Endothelial cell of umbilical vein (primary cell): ENCODE measurements around the gene FAM43A. TPM values are rescaled to one million over a fixed set of nuclear protein-coding genes. Genes with fewer than 3 reads are reported as not detected.

Experiments used
- BruUV-seq: library from RNA; stranded (reverse); fragments of 400-500 nt; replicated peaks from 2 replicates; lab custom pipeline; 2021; lab: Mats Ljungman, UMichigan
- CTCF ChIA-PET: fragments of 300-600, 350-600 bp; sonication (Branson Sonifier 250); formaldehyde crosslinking; loops from one replicate; lab custom pipeline; 2021; ENCODE audit warnings: antibody characterized with exemption, inconsistent platforms; lab: Charles Lee
- POLR2A ChIA-PET: fragments of 300-600, 350-600 bp; sonication (Branson Sonifier 250); formaldehyde crosslinking; loops from one replicate; lab custom pipeline; 2021; ENCODE audit warnings: antibody characterized with exemption, inconsistent platforms; lab: Charles Lee
- DNase-seq: peaks from one replicate; pipeline ENCODE4 v3.0.0-alpha.2; 2011; ENCODE audit warnings: low read depth, low spot score
- FAIRE-seq: peaks from 2 replicates; lab custom pipeline; 2011; peaks lifted over from hg19 to GRCh38; lab: Jason Lieb, UNC
- H2AFZ ChIP-seq: 2 replicates; pipeline ENCODE4 v1.6.0; 2012; ENCODE audit warnings: low read depth, low read length, control low read depth, inconsistent platforms
- H3K27ac ChIP-seq: 2 replicates; pipeline ENCODE4 v1.5.1; 2011; ENCODE audit warnings: low read depth, mild to moderate bottlenecking, control low read depth, low read length, moderate library complexity; ENCODE audit not compliant: insufficient read depth
- H3K27me3 ChIP-seq, 2 experiments: 2 replicates each; pipeline versions ENCODE4 v1.6.0 to v1.6.1; 2011; ENCODE audit warnings: low read length in 2 of 2, mixed read lengths in 1 of 2; ENCODE audit not compliant: control insufficient read depth in 2 of 2, insufficient read depth in 2 of 2
- H3K36me3 ChIP-seq, 2 experiments: 2 replicates in 1 of 2; 3 replicates in 1 of 2; pipeline ENCODE4 v1.5.1; 2011; ENCODE audit warnings: low read length in 2 of 2, mild to moderate bottlenecking in 1 of 2, moderate library complexity in 1 of 2; ENCODE audit not compliant: control insufficient read depth in 2 of 2, insufficient read depth in 2 of 2; ENCODE audit errors: extremely low read depth in 1 of 2
- H3K4me1 ChIP-seq: 3 replicates; pipeline ENCODE4 v1.5.1; 2011; ENCODE audit warnings: mild to moderate bottlenecking, low read length; ENCODE audit not compliant: control insufficient read depth, insufficient read depth; ENCODE audit errors: extremely low read depth
- H3K4me2 ChIP-seq: 2 replicates; pipeline ENCODE4 v1.6.1; 2011; ENCODE audit warnings: low read length, control low read depth, mixed read lengths; ENCODE audit not compliant: insufficient read depth
- H3K4me3 ChIP-seq, 3 experiments: fragments of 200-600 bp in 1 of 3; sonication (generic), shearing (Covaris generic) in 1 of 3; replicated peaks in 1 of 3; 2 replicates each; pipeline ENCODE4 v1.5.1; 2011 to 2016; ENCODE audit warnings: control low read depth in 3 of 3, low read length in 3 of 3, mild to moderate bottlenecking in 2 of 3, inconsistent platforms in 1 of 3, low read depth in 1 of 3, moderate library complexity in 1 of 3; ENCODE audit not compliant: insufficient read depth in 1 of 3
- H3K79me2 ChIP-seq: 2 replicates; pipeline ENCODE4 v1.6.0; 2012; ENCODE audit warnings: low read length, inconsistent platforms; ENCODE audit not compliant: control insufficient read depth, insufficient read depth
- H3K9ac ChIP-seq: replicated peaks from 2 replicates; pipeline ENCODE3; 2011; ENCODE audit warnings: low read length, control low read depth; ENCODE audit not compliant: insufficient read depth; ENCODE audit errors: extremely low read depth
- H3K9me1 ChIP-seq: replicated peaks from 3 replicates; pipeline ENCODE4 v1.6.0; 2011; ENCODE audit warnings: mild to moderate bottlenecking, low read length; ENCODE audit not compliant: control insufficient read depth, insufficient read depth; ENCODE audit errors: extremely low read depth
- H3K9me3 ChIP-seq: replicated peaks from 2 replicates; pipeline ENCODE4 v1.5.1; 2012; ENCODE audit warnings: low read length, inconsistent platforms; ENCODE audit not compliant: control insufficient read depth, insufficient read depth
- H4K20me1 ChIP-seq: replicated peaks from 2 replicates; pipeline ENCODE3; 2011; ENCODE audit warnings: mild to moderate bottlenecking, low read length; ENCODE audit not compliant: control insufficient read depth, insufficient read depth; ENCODE audit errors: extremely low read depth
- EZH2 ChIP-seq: IDR thresholded peaks from 2 replicates; pipeline ENCODE4 v1.6.1; 2012; ENCODE audit warnings: borderline replicate concordance, low read depth, mild to moderate bottlenecking, moderate library complexity, low read length, inconsistent platforms; ENCODE audit not compliant: severe bottlenecking
- FOS ChIP-seq: IDR thresholded peaks from 2 replicates; pipeline ENCODE4 v1.6.1; 2011; ENCODE audit warnings: mild to moderate bottlenecking, low read length, moderate library complexity, borderline replicate concordance; ENCODE audit not compliant: insufficient read depth
- GATA2 ChIP-seq: IDR thresholded peaks from 2 replicates; pipeline ENCODE4 v1.7.0; 2011; ENCODE audit warnings: low read depth, mild to moderate bottlenecking, moderate library complexity, mixed read lengths, low read length; ENCODE audit not compliant: insufficient read length, insufficient read depth
- JUN ChIP-seq: IDR thresholded peaks from 2 replicates; pipeline ENCODE4 v1.6.1; 2011; ENCODE audit warnings: borderline replicate concordance, low read depth; ENCODE audit not compliant: insufficient read length, insufficient read depth
- MYC ChIP-seq: IDR thresholded peaks from one replicate; pipeline ENCODE4 v1.6.1; 2011; ENCODE audit warnings: mild to moderate bottlenecking, low read depth, low read length
- POLR2A ChIP-seq: IDR thresholded peaks from 2 replicates; pipeline ENCODE4 v1.6.1; 2012; ENCODE audit warnings: low read depth, mild to moderate bottlenecking, control low read depth, low read length
- POLR2AphosphoS5 ChIP-seq: IDR thresholded peaks from 2 replicates; pipeline ENCODE4 v1.6.1; 2012; ENCODE audit warnings: low read depth, mild to moderate bottlenecking, control low read depth, low read length, moderate library complexity; ENCODE audit not compliant: insufficient read depth
- dilution Hi-C: fragments of 300-500 bp; cut with MboI; formaldehyde crosslinking; loops from one replicate; pipeline ENCODE4 v1.15.0; 2019; ENCODE audit warnings: low sequenced_read_pairs; ENCODE audit not compliant: extremely low pct_ligation_motif_present
- intact Hi-C: fragments of 100-400 bp; cut with micrococcal nuclease; formaldehyde crosslinking; loops from one replicate; pipeline ENCODE4 v1.10.0; 2022
- polyA plus RNA-seq, 4 experiments: library from polyadenylated mRNA; depleted of rRNA in 3 of 4; stranded (reverse) in 3 of 4; unstranded in 1 of 4; fragments of >200 nt; gene quantifications; 2 replicates each; pipeline versions ENCODE4 v1.2.1 to v1.2.3, GENCODE V29; 2011 to 2012; ENCODE audit warnings: missing spikeins in 1 of 4
- total RNA-seq: library from RNA; stranded (reverse); gene quantifications from 2 replicates; pipeline ENCODE4 v1.2.3, GENCODE V29; 2021
- TF ChIP-seq, protein P1 (sequence below), 2 donors: IDR thresholded peaks; 1 replicate in 1 of 2; 2 replicates in 1 of 2; pipeline ENCODE4 v1.5.1; 2011; ENCODE audit warnings: low read length in 2 of 2, mild to moderate bottlenecking in 2 of 2, moderate library complexity in 2 of 2, control low read depth in 1 of 2, inconsistent platforms in 1 of 2, low read depth in 1 of 2; ENCODE audit not compliant: insufficient read depth in 1 of 2; ENCODE audit errors: extremely low read depth in 1 of 2
- TF ChIP-seq, protein P2 (sequence below): IDR thresholded peaks from 2 replicates; pipeline ENCODE4 v1.6.1; 2011; ENCODE audit not compliant: insufficient read depth, insufficient read length

The FAM43A gene
- total and polyA plus RNA-seq, 2 donors (not counting 3 experiments of a cell fraction or from before 2014, with no cell fraction given) = 244 to 307 TPM

DNA sequence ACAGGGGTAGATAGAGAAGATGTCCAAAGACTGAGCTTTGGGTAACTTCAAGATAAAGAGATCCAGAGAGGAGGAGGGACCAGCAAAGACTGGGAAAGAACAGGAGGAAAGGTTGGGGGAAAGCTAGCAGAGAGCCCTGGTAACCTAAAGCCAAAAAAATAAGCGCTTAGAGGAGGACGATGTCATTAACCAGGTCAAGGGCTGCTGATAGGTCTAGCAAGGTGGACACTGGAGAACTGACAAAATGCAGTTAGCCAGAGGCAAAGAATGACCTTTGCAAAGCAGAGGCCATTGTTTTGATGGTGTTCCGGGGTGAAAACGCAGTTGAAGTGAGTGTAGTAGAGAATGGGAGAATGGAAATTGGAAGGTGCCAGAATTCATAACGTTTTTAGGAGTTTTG lies 39.7 kb downstream of the FAM43A start:
- H3K27me3 ChIP-seq = no peaks in the 10 kb centered on the region
- no peak for FAIRE-seq
- no peaks in the 10 kb centered on the region for H3K79me2 ChIP-seq
- H3K27ac ChIP-seq = no peak overlapping the region
- H3K4me2 ChIP-seq = no peak overlapping the region
- no peaks in the 10 kb centered on the region for H3K36me3 ChIP-seq
- dilution Hi-C loops (no loop called here), intact Hi-C loops (no loop called here)
- no peaks in the 10 kb centered on the region for H3K9me1 ChIP-seq
- no peaks in the 10 kb centered on the region for H4K20me1 ChIP-seq
- TF ChIP-seq MYC = no peak
- TF ChIP-seq, protein P1, sequence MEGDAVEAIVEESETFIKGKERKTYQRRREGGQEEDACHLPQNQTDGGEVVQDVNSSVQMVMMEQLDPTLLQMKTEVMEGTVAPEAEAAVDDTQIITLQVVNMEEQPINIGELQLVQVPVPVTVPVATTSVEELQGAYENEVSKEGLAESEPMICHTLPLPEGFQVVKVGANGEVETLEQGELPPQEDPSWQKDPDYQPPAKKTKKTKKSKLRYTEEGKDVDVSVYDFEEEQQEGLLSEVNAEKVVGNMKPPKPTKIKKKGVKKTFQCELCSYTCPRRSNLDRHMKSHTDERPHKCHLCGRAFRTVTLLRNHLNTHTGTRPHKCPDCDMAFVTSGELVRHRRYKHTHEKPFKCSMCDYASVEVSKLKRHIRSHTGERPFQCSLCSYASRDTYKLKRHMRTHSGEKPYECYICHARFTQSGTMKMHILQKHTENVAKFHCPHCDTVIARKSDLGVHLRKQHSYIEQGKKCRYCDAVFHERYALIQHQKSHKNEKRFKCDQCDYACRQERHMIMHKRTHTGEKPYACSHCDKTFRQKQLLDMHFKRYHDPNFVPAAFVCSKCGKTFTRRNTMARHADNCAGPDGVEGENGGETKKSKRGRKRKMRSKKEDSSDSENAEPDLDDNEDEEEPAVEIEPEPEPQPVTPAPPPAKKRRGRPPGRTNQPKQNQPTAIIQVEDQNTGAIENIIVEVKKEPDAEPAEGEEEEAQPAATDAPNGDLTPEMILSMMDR (IDR thresholded peaks at IDR 0.05; ENCODE audit: extremely low read depth in 1 of 2, insufficient read depth in 1 of 2, low read depth in 1 of 2, low read length in 2 of 2) = no peak
- no peak for TF ChIP-seq EZH2
- TF ChIP-seq POLR2AphosphoS5 = no peak
- no peak for TF ChIP-seq FOS
- TF ChIP-seq, protein P2, sequence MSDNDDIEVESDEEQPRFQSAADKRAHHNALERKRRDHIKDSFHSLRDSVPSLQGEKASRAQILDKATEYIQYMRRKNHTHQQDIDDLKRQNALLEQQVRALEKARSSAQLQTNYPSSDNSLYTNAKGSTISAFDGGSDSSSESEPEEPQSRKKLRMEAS = no peak
- TF ChIP-seq JUN = no peak
- TF ChIP-seq POLR2A = no peak
- no peak for TF ChIP-seq GATA2
- POLR2A ChIA-PET = no interaction called here
- CTCF ChIA-PET = interaction anchor here (0.7 kb wide), 1 partner anchor 18 kb away, joined by 3 read pairs; no protein-coding TSS in a partner anchor
- no peak for DNase-seq
- H3K9me3 ChIP-seq = no peaks in the 10 kb centered on the region
- H2AFZ ChIP-seq = no peak overlapping the region
- H3K9ac ChIP-seq = no peak overlapping the region
- H3K4me1 ChIP-seq = no peaks in the 10 kb centered on the region
- H3K4me3 ChIP-seq = no peak overlapping the region
- no TSS peak for BruUV-seq
